Stimulated activated CD4-positive, alpha-beta T cell treated with anti-CD3 and anti-CD28 coated beads, Interleukin-2, amount 100 ng/mL, for 4 hours (primary cell): ENCODE results near the gene LGR5.

Experiments used
- DNase-seq: peaks from one replicate; pipeline ENCODE4 v3.0.0-alpha.2; 2020; ENCODE audit warnings: low read depth

The LGR5 gene

DNA sequence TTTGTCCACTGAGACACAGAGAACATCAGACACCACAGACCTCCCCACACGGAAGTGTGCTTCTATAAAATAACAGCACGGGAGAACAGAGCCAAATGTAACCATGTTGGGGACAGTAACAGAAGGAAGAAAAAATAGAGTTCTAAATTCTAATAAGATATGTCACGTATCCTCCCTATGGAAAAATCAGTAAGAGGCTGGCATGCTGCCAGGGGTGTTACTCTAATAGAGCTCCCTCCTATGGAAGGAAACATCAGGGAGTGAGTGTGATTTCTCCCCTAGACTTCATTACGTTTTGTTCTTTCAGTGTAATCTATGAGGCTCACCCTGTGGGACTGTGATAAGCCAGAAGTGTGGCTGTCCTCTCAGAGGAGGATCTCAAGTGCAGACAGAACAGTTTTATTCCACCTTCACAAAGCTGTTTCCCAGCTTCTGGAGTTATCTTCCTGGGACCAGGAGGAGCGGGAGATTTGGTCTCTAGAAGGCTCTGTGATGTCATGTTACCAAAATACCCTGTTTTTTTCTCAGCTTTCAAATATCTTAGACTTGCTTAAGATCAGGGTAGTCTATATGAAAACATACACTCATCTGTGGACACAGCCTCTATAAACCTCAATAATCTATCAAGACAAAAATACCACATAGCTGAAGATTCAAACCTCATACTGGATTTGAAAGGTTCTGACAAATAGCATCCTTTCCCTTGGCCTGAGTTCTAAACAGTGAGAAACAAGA, 154.8 kb downstream of the LGR5 start:
- no peak for DNase-seq

DNA sequence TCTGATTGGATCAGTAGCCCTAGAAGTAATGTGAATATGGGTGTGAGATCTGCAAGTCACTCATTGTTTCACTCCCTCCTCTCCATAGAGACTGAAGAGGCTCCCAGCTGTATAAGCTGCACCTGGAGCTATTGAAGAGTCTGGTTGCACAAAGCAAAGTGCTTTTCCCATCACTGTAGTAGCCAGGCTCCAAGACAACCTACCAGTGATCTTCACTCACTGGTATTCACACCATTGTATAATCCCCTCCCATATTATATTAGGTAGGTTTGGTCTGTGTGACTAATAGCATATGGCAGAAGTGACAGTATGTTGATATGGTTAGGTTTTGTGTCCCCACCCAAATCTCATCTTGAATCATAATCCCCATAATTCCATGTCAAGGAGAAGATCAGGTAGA, 159.6 kb downstream of the LGR5 start:
- no peak for DNase-seq

DNA sequence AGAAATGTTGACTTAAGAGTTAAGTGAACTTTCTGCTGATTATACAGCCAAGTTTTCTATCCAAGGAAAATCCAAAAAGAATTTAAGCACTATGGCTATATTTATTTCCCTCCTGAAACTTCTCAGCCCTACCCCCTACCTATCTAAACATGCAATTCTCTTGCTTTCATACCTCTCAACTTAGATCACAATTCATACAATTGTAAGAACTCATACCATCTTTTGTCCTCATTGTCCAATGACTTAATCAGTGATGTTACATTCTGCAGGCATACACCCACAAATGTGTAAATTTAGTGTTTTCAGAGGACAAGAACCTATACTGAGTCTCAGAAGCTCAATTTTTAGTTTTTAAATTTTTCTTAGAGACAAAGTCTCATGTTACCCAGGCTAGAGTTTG, 161.9 kb downstream of the LGR5 start:
- no peak for DNase-seq

DNA sequence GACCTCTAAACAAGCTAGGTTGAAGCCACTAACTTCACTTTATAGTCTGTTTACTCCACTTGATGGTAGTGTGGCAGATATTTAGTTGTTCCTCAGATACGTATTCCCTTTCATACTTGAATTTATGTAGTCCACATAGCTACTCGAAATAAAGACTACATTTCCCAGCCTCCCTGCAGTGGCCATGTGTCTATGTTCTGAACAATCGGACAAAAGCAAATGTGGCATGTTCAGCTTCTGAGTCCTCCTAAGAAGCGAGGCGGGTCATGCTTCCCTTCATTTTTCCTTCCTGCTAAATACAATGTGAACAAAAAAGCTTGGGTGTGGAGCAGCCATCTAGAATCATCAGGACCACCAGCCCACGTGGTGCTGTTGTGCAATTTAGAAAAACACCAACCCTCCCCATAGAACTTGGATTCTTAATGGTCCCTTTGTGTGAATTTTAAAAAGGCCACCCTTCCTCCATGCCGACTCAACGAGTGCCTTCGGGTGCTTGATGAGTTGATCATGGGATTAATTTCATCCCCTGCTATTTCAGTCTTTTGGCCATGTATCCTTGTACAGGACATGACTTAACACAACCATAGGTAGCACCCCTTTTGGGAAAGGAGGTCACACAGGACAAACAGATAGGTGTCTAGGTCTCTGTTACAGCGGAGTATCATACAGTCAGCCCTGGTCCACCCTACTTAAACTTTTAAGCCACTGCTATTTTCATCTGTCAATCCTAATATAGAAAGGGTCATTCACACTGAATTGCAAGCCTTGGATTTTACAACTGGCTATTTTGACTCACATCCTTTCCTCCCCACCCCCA, 163.4 kb downstream of the LGR5 start:
- DNase-seq, result no peak

DNA sequence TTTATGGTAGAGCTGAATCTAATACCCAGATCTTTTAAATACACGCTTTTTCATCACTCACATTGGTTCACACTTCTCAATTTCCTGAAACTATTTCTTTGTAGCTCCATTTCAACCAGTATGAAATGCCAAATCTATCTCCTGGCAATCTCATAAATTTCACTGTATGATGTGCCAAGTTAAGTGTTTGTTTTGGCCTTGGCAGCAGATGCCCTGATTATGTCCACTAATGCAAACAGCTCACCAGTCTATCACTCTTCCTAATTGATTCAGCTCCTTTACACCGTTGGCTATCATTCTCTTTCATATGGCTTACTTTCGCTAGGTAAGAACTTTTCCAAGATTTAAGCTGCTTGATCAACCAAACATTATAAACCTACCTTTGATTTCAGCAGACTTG, 165.4 kb downstream of the LGR5 start:
- DNase-seq, result no peak

DNA sequence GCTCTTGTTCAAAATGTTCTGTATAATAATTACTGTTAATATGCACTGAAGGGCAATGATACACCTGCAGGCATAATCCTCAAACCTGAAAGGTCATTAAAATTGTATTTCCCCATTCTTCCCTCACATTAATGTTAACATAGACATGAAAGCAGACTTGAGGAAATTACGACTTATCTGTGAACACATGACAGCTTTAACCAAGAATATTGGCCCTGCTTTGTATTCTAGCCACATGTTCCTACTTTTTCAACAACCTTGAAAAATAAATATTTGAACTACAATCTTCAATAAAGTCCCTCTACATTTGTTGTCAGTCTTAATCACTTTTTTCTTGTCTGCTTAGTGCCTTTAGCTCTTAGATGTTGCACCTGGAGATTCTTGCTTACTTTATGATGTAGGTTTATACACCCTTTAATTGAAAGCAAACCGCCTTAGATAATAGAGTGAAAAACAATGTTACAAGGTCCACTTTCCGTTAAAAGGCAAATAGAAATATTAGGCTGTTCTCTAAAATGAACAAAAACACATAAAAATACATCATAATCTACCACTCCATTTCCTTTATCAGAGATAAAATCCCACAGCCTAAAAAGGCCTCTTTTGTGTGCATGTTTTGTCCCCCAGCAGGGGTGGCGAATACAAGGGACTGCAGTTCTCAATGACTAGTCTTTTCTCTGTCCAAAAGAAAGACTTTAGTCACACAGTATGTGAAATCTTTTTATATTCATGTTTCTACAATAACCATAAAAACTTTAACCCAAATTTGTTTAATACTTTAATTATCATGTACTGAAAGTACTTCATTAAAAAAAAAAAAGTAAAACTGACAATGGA, 168.1 kb downstream of the LGR5 start:
- no peak for DNase-seq

DNA sequence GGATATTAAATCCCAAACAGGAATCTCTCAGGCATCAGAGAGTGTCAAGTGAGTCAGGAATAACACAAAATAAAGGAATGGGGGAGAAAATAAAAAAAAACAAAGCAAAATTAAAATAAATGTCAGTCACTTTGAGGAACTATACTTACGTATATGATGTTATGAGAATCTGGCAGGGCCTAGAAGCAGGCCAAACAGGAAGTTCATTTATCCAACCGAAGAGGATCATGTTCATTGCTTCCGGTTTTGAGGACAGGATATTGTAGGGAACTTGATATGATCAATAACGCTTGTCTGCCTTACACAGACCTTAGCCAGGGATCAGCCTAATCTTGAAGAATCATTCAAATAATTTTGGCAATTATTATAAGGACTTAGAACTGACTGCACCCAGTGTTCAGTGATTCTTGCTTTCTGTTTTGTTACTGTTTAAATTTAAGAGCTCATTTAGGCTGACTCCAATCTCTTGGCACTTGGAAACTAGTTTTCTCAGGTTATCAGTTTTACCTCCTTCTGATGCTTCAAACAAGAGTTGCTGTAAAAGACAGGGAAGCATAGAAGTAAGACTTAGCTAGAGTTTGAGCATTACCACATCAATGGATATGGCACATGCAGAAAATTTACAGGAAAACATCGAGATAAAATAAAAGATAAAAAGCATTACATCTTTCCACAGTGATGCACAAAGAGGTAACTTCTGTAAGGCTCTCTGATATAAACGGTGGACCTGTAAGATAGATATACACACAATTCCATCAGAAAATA, 170.6 kb downstream of the LGR5 start:
- DNase-seq, result no peak

DNA sequence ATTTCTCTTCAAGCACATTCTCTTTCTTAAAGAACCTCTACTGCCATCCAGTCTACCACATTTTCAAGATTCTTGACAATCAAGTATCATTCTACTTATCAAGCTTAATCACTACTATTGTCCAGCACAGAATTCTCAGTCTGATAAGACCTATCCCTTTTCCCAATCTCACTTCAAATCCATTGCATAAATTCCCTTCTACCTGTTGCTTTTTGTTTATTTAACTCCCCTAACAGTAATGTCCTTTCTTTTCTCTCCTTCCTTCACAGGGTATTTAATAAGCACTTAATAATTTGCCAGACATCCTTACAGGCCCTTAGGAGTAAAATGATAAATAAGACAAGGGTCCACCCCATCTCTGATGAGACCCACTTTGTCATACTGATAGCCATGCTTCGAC, 182.3 kb downstream of the LGR5 start:
- DNase-seq, result no peak

DNA sequence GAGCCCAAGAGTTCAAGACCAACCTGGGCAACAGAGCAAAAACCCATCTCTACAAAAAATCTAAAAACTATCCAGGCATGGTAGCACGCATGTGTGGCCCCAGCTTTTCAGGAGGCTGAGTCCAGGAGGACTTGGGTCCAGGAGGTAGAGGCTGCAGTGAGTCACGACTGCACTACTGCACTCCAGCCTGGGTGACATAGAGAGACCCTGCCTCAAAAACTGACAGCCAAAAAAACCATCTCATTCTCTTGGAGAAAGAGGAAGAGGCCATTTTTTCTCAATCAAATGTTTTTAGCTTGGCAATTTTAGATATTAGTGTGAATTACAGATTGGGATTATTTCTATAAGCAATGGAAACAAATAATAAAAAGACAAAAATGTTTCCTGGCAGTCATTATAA, 185.9 kb downstream of the LGR5 start:
- no peak for DNase-seq

DNA sequence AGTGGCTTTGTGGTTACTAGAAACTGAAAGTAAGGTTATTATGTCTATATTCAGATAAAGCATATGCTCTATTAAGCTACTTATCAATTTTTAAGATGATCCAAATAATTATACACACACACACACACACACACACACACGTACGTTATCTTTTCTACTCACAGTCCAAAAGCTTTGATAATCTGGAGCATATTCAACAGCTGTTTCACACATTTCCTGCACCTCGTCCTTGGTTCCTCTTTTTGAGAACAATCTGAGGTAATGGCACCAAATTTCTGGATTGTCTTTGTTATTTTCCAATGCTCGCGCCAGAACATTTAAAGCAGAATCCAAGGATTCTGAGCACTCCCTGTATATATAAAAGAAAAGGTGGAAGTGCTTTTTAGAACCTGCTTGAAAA, 186.5 kb downstream of the LGR5 start:
- no peak for DNase-seq

DNA sequence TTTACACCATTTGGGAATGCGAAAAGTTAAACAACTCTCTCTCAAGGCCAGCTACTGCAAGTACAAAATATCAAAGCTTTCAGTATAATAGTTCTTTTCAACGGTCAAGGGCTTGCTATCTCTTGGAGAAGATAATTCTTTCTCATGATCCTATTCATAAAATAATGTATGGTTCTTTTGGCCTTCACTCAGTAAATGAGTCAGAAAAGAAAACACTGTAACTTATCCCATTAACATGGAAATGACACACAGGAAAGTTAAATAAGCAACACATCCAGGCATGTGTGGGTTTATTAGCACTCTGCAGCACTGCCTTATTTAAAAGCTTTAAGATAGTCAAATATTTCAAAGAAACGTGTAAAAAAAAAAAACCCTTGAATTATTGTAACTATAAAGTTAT, 187.2 kb downstream of the LGR5 start:
- no peak for DNase-seq

DNA sequence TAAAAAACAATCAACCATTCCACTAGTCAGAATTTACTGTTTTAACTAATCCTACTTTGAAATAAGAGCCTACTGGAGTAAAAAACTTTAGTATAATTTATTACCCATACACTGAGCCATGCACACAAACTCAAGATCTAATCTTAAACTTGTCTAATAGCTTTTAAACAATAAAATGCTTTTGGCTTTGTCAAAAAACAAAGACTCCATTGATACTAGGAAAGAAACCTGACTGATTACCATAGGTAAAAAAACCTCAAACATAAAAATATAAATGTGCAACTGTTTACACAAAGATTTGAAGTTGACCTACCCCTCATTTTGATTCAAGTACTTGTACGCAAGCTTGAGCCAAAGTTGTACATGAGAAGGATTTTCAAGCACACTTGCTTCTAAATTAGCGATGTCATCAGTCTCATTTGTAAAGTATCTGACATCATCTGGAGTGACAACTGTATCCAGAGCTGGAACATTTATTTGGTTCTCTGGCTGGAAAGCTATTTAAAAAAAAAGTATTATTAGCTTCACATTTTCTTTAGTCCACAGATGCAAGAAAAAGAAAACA, 187.9 kb downstream of the LGR5 start:
- no peak for DNase-seq
